ENCODE results near the gene EXOSC10. TPM values are rescaled to one million over a fixed set of nuclear protein-coding genes. Genes with fewer than 3 reads are reported as not detected.
A peak's percentile ranks its signal among the peaks of the same experiment; 100 is the strongest.

Gene EXOSC10
- total and polyA plus RNA-seq, 4 donors = 16.9 to 90.5 (median 49.6) TPM

- Histone ChIP-seq H3K36me3 (ENCODE audit: control insufficient read depth in 1 of 2, insufficient read depth in 2 of 2, low read length in 1 of 2) (peaks cover 0 to 5% of the 10 kb centered on the region in 2 donors), H3K9me3 (ENCODE audit: control insufficient read depth, low read length) (no peaks in the 10 kb centered on the region), H3K4me3 (ENCODE audit: low read length in 2 of 2) (no peak overlapping the region), H3K27ac (ENCODE audit: low read depth in 1 of 2, low read length in 2 of 2) (no peak overlapping the region), H3K4me1 (ENCODE audit: control insufficient read depth in 1 of 2, insufficient read depth in 2 of 2, low read length in 2 of 2) (no peaks in the 10 kb centered on the region), H3K27me3 (ENCODE audit: control insufficient read depth in 1 of 2, insufficient read depth in 2 of 2, low read length in 1 of 2) (no peaks in the 10 kb centered on the region)
- ATAC-seq (ENCODE audit: low FRiP score) (no peak), DNase-seq (peak in 1 of 2 donors; percentile 33)
- intact Hi-C loops (cut with DNase I) = no loop called here
- WGBS, 2 donors = 59 to 62% methylated on average over 5 of the region's 5 CpGs
Measured at GRCh38 chr1:11061652-11062365, 37.9 kb downstream of the EXOSC10 start.

GRCh38 chr1:11059968-11060830 is 39.5 kb downstream of the EXOSC10 start, which contains the start of gene SRM:
Gene SRM, minus strand, starts transcription at chr1:11060018. Its CDS starts 75 bp downstream, at chr1:11059943.
- intact Hi-C loops (cut with DNase I) = loop anchor here in 1 of 2 donors (1.0 kb wide), 1 partner anchor 23 kb away; no protein-coding TSS in a partner anchor
- 1% methylated on average over 36 to 83 of the region's 83 CpGs for WGBS, 2 donors
- DNase-seq (peak; percentile 93 to 96), ATAC-seq (ENCODE audit: low FRiP score) (peak; percentile 98)
- H3K9me3 ChIP-seq (ENCODE audit: control insufficient read depth, low read length) = no peaks in the 10 kb centered on the region
- H3K4me1 ChIP-seq (ENCODE audit: control insufficient read depth in 1 of 2, insufficient read depth in 2 of 2, low read length in 2 of 2) = no peaks in the 10 kb centered on the region
- peaks cover 2 to 5% of the 10 kb centered on the region in 2 donors for H3K36me3 ChIP-seq (ENCODE audit: control insufficient read depth in 1 of 2, insufficient read depth in 2 of 2, low read length in 1 of 2)
- H3K27ac ChIP-seq (ENCODE audit: low read depth in 1 of 2, low read length in 2 of 2) = peak within 1 kb of the TSS in 1 of 2 donors; percentile 46
- peak within 1 kb of the TSS; percentile 73 for H3K4me3 ChIP-seq (ENCODE audit: low read length in 2 of 2)
- no peaks in the 10 kb centered on the region for H3K27me3 ChIP-seq (ENCODE audit: control insufficient read depth in 1 of 2, insufficient read depth in 2 of 2, low read length in 1 of 2)

GRCh38 chr1:11059155-11059967 is 40.3 kb downstream of the EXOSC10 start:
- ATAC-seq (ENCODE audit: low FRiP score) (peak; percentile 4), DNase-seq (peak in 1 of 2 donors; percentile 77)
- intact Hi-C loops (cut with DNase I) = no loop called here

GRCh38 chr1:11058595-11059154 is 41.0 kb downstream of the EXOSC10 start:
- intact Hi-C loops (cut with DNase I) = no loop called here
- Histone ChIP-seq H3K36me3 (ENCODE audit: control insufficient read depth in 1 of 2, insufficient read depth in 2 of 2, low read length in 1 of 2) (peaks cover 2 to 7% of the 10 kb centered on the region in 2 donors), H3K9me3 (ENCODE audit: control insufficient read depth, low read length) (no peaks in the 10 kb centered on the region), H3K27me3 (ENCODE audit: control insufficient read depth in 1 of 2, insufficient read depth in 2 of 2, low read length in 1 of 2) (no peaks in the 10 kb centered on the region), H3K27ac (ENCODE audit: low read depth in 1 of 2, low read length in 2 of 2) (no peak overlapping the region), H3K4me1 (ENCODE audit: control insufficient read depth in 1 of 2, insufficient read depth in 2 of 2, low read length in 2 of 2) (no peaks in the 10 kb centered on the region), H3K4me3 (ENCODE audit: low read length in 2 of 2) (peak overlapping the region in 1 of 2 donors; percentile 73)
- WGBS, 2 donors = 51 to 55% methylated on average over 26 to 28 of the region's 28 CpGs
- peak in 1 of 2 donors; percentile 71 for DNase-seq
- no peak for ATAC-seq (ENCODE audit: low FRiP score)

More at GRCh38 chr1:11059155-11059967, 40.3 kb downstream of the EXOSC10 start:
- H3K9me3 ChIP-seq (ENCODE audit: control insufficient read depth, low read length) = no peaks in the 10 kb centered on the region
- H3K27ac ChIP-seq (ENCODE audit: low read depth in 1 of 2, low read length in 2 of 2) = no peak overlapping the region
- H3K4me1 ChIP-seq (ENCODE audit: control insufficient read depth in 1 of 2, insufficient read depth in 2 of 2, low read length in 2 of 2) = no peaks in the 10 kb centered on the region
- H3K36me3 ChIP-seq (ENCODE audit: control insufficient read depth in 1 of 2, insufficient read depth in 2 of 2, low read length in 1 of 2) = peaks cover 2 to 5% of the 10 kb centered on the region in 2 donors
- peak overlapping the region; percentile 69 to 73 for H3K4me3 ChIP-seq (ENCODE audit: low read length in 2 of 2)
- 1% methylated on average over 40 to 72 of the region's 72 CpGs for WGBS, 2 donors
- no peaks in the 10 kb centered on the region for H3K27me3 ChIP-seq (ENCODE audit: control insufficient read depth in 1 of 2, insufficient read depth in 2 of 2, low read length in 1 of 2)

GRCh38 chr1:11058026-11058425 is 41.6 kb downstream of the EXOSC10 start:
- H3K27ac ChIP-seq (ENCODE audit: low read depth in 1 of 2, low read length in 2 of 2) = no peak overlapping the region
- 96% methylated on average over 14 of the region's 14 CpGs for WGBS, 2 donors
- no peak overlapping the region for H3K4me3 ChIP-seq (ENCODE audit: low read length in 2 of 2)
- ATAC-seq (ENCODE audit: low FRiP score) (no peak), DNase-seq (peak in 1 of 2 donors; percentile 30)
- H3K27me3 ChIP-seq (ENCODE audit: control insufficient read depth in 1 of 2, insufficient read depth in 2 of 2, low read length in 1 of 2) = no peaks in the 10 kb centered on the region
- H3K4me1 ChIP-seq (ENCODE audit: control insufficient read depth in 1 of 2, insufficient read depth in 2 of 2, low read length in 2 of 2) = no peaks in the 10 kb centered on the region
- no peaks in the 10 kb centered on the region for H3K9me3 ChIP-seq (ENCODE audit: control insufficient read depth, low read length)
- intact Hi-C loops (cut with DNase I) = no loop called here
- peaks cover 2 to 7% of the 10 kb centered on the region in 2 donors for H3K36me3 ChIP-seq (ENCODE audit: control insufficient read depth in 1 of 2, insufficient read depth in 2 of 2, low read length in 1 of 2)

GRCh38 chr1:11057477-11057876 is 42.2 kb downstream of the EXOSC10 start:
- ATAC-seq (ENCODE audit: low FRiP score) (no peak), DNase-seq (peak in 1 of 2 donors; percentile 37)
- Histone ChIP-seq H3K36me3 (ENCODE audit: control insufficient read depth in 1 of 2, insufficient read depth in 2 of 2, low read length in 1 of 2) (peaks cover 2 to 7% of the 10 kb centered on the region in 2 donors), H3K4me3 (ENCODE audit: low read length in 2 of 2) (no peak overlapping the region), H3K27me3 (ENCODE audit: control insufficient read depth in 1 of 2, insufficient read depth in 2 of 2, low read length in 1 of 2) (no peaks in the 10 kb centered on the region), H3K9me3 (ENCODE audit: control insufficient read depth, low read length) (no peaks in the 10 kb centered on the region), H3K4me1 (ENCODE audit: control insufficient read depth in 1 of 2, insufficient read depth in 2 of 2, low read length in 2 of 2) (no peaks in the 10 kb centered on the region), H3K27ac (ENCODE audit: low read depth in 1 of 2, low read length in 2 of 2) (no peak overlapping the region)
- 92 to 95% methylated on average over 8 of the region's 8 CpGs for WGBS, 2 donors
- intact Hi-C loops (cut with DNase I) = no loop called here

- Histone ChIP-seq H3K27ac (ENCODE audit: low read depth in 1 of 2, low read length in 2 of 2) (no peak overlapping the region), H3K9me3 (ENCODE audit: control insufficient read depth, low read length) (no peaks in the 10 kb centered on the region), H3K36me3 (ENCODE audit: control insufficient read depth in 1 of 2, insufficient read depth in 2 of 2, low read length in 1 of 2) (peaks cover 2 to 7% of the 10 kb centered on the region in 2 donors), H3K4me3 (ENCODE audit: low read length in 2 of 2) (no peak overlapping the region), H3K27me3 (ENCODE audit: control insufficient read depth in 1 of 2, insufficient read depth in 2 of 2, low read length in 1 of 2) (no peaks in the 10 kb centered on the region), H3K4me1 (ENCODE audit: control insufficient read depth in 1 of 2, insufficient read depth in 2 of 2, low read length in 2 of 2) (no peaks in the 10 kb centered on the region)
- DNase-seq (peak in 1 of 2 donors; percentile 36), ATAC-seq (ENCODE audit: low FRiP score) (no peak)
- WGBS, 2 donors = 76 to 81% methylated on average over 7 of the region's 7 CpGs
- intact Hi-C loops (cut with DNase I) = no loop called here
Measured at GRCh38 chr1:11056504-11056903, 43.2 kb downstream of the EXOSC10 start.

- intact Hi-C loops (cut with DNase I) = no loop called here
- Histone ChIP-seq H3K36me3 (ENCODE audit: control insufficient read depth in 1 of 2, insufficient read depth in 2 of 2, low read length in 1 of 2) (peaks cover 2 to 7% of the 10 kb centered on the region in 2 donors), H3K27me3 (ENCODE audit: control insufficient read depth in 1 of 2, insufficient read depth in 2 of 2, low read length in 1 of 2) (no peaks in the 10 kb centered on the region), H3K27ac (ENCODE audit: low read depth in 1 of 2, low read length in 2 of 2) (no peak overlapping the region), H3K4me3 (ENCODE audit: low read length in 2 of 2) (no peak overlapping the region), H3K9me3 (ENCODE audit: control insufficient read depth, low read length) (no peaks in the 10 kb centered on the region), H3K4me1 (ENCODE audit: control insufficient read depth in 1 of 2, insufficient read depth in 2 of 2, low read length in 2 of 2) (no peaks in the 10 kb centered on the region)
- 92 to 95% methylated on average over 10 to 12 of the region's 12 CpGs for WGBS, 2 donors
- DNase-seq (peak in 1 of 2 donors; percentile 42), ATAC-seq (ENCODE audit: low FRiP score) (no peak)
Measured at GRCh38 chr1:11055676-11056075, 44.0 kb downstream of the EXOSC10 start.
